SK-N-SH treated with all-trans-retinoic acid at 6 μM for 48 hours (cell line): ENCODE measurements around the gene STARD5.

Experiments used
- ATAC-seq: fragments of 200-7000 bp; cut with Tn5 transposase; 3 replicates; pipeline ENCODE4 v1.9.1; 2020; ENCODE audit warnings: mild to moderate bottlenecking, moderate library complexity
- ARNTL ChIP-seq: fragments of 450-650 bp; formaldehyde crosslinking; IDR thresholded peaks from 2 replicates; pipeline ENCODE4 v1.5.0; 2020; ENCODE audit warnings: low read depth, mild to moderate bottlenecking, moderate library complexity, borderline replicate concordance
- BACH2 ChIP-seq: fragments of 250-450 bp; sonication (Bioruptor Pico); IDR thresholded peaks from 2 replicates; pipeline ENCODE4 v1.9.0; 2021; ENCODE audit warnings: mild to moderate bottlenecking, borderline replicate concordance
- CSDC2 ChIP-seq: fragments of 250-450 bp; sonication (Bioruptor Pico); IDR thresholded peaks from 2 replicates; pipeline ENCODE4 v1.5.0; 2020; ENCODE audit warnings: mild to moderate bottlenecking, moderate library complexity
- ESRRG ChIP-seq: fragments of 250-450 bp; sonication (Bioruptor Pico); IDR thresholded peaks from 2 replicates; pipeline ENCODE4 v1.6.1; 2021; ENCODE audit warnings: mild to moderate bottlenecking
- GLIS3 ChIP-seq: fragments of 250-450 bp; sonication (Bioruptor Pico); IDR thresholded peaks from 2 replicates; pipeline ENCODE4 v1.5.0; 2020; ENCODE audit warnings: mild to moderate bottlenecking, moderate library complexity
- ISL1 ChIP-seq: fragments of 250-450 bp; sonication (Bioruptor Pico); IDR thresholded peaks from 2 replicates; pipeline ENCODE4 v2.1.2; 2022; ENCODE audit warnings: mild to moderate bottlenecking, moderate library complexity
- PPARA ChIP-seq: fragments of 250-450 bp; sonication (Bioruptor Pico); IDR thresholded peaks from 2 replicates; pipeline ENCODE4 v1.5.0; 2020; ENCODE audit warnings: mild to moderate bottlenecking, borderline replicate concordance
- RARB ChIP-seq: fragments of 250-450 bp; sonication (Bioruptor Pico); IDR thresholded peaks from 2 replicates; pipeline ENCODE4 v1.8.0; 2021; ENCODE audit warnings: mild to moderate bottlenecking, moderate library complexity
- SNAI2 ChIP-seq: fragments of 250-450 bp; sonication (Bioruptor Pico); IDR thresholded peaks from 2 replicates; pipeline ENCODE4 v1.5.0; 2020; ENCODE audit warnings: mild to moderate bottlenecking, moderate library complexity
- TCF4 ChIP-seq: fragments of 250-450 bp; sonication (Bioruptor Pico); IDR thresholded peaks from 2 replicates; pipeline ENCODE4 v1.8.0; 2021; ENCODE audit warnings: mild to moderate bottlenecking, moderate library complexity, borderline replicate concordance
- TOX ChIP-seq: fragments of 250-450 bp; sonication (Bioruptor Pico); IDR thresholded peaks from 2 replicates; pipeline ENCODE4 v1.8.0; 2021; ENCODE audit warnings: mild to moderate bottlenecking, moderate library complexity, borderline replicate concordance
- ZFP3 ChIP-seq: fragments of 250-450 bp; sonication (Bioruptor Pico); IDR thresholded peaks from 2 replicates; pipeline ENCODE4 v1.5.0; 2020; ENCODE audit warnings: mild to moderate bottlenecking, moderate library complexity
- ZFP30 ChIP-seq: fragments of 450-650 bp; formaldehyde crosslinking; IDR thresholded peaks from 2 replicates; pipeline ENCODE4 v1.5.0; 2022; ENCODE audit warnings: mild to moderate bottlenecking, moderate library complexity
- ZNF565 ChIP-seq: fragments of 450-650 bp; formaldehyde crosslinking; conservative IDR thresholded peaks from 2 replicates; pipeline ENCODE4 v1.5.0; 2020; ENCODE audit warnings: low read depth, mild to moderate bottlenecking, moderate library complexity
- ZNF70 ChIP-seq: fragments of 450-650 bp; formaldehyde crosslinking; IDR thresholded peaks from 2 replicates; pipeline ENCODE4 v1.5.0; 2020; ENCODE audit warnings: mild to moderate bottlenecking, moderate library complexity
- ZNF8 ChIP-seq: fragments of 450-650 bp; formaldehyde crosslinking; IDR thresholded peaks from 2 replicates; pipeline ENCODE4 v1.5.0; 2020; ENCODE audit warnings: mild to moderate bottlenecking, moderate library complexity
- TF ChIP-seq, protein P1 (sequence below): fragments of 250-450 bp; sonication (Bioruptor Pico); IDR thresholded peaks from 2 replicates; pipeline ENCODE4 v1.8.0; 2021; ENCODE audit warnings: low read depth, mild to moderate bottlenecking, moderate library complexity, borderline replicate concordance
- TF ChIP-seq, protein P2 (sequence below): fragments of 250-450 bp; sonication (Bioruptor Pico); IDR thresholded peaks from 2 replicates; pipeline ENCODE4 v1.5.1; 2020; ENCODE audit warnings: low read depth, mild to moderate bottlenecking, moderate library complexity
- TF ChIP-seq, protein P3 (sequence below): fragments of 250-450 bp; sonication (Bioruptor Pico); IDR thresholded peaks from 2 replicates; pipeline ENCODE4 v1.8.0; 2020; ENCODE audit warnings: mild to moderate bottlenecking, moderate library complexity, borderline replicate concordance
- TF ChIP-seq, protein P4 (sequence below): fragments of 250-450 bp; sonication (Bioruptor Pico); IDR thresholded peaks from 2 replicates; pipeline ENCODE4 v1.5.1; 2021; ENCODE audit warnings: mild to moderate bottlenecking, moderate library complexity
- TF ChIP-seq, protein P5 (sequence below): fragments of 250-450 bp; sonication (Bioruptor Pico); IDR thresholded peaks from 2 replicates; pipeline ENCODE4 v1.5.0; 2020; ENCODE audit warnings: mild to moderate bottlenecking, moderate library complexity

Gene STARD5

DNA sequence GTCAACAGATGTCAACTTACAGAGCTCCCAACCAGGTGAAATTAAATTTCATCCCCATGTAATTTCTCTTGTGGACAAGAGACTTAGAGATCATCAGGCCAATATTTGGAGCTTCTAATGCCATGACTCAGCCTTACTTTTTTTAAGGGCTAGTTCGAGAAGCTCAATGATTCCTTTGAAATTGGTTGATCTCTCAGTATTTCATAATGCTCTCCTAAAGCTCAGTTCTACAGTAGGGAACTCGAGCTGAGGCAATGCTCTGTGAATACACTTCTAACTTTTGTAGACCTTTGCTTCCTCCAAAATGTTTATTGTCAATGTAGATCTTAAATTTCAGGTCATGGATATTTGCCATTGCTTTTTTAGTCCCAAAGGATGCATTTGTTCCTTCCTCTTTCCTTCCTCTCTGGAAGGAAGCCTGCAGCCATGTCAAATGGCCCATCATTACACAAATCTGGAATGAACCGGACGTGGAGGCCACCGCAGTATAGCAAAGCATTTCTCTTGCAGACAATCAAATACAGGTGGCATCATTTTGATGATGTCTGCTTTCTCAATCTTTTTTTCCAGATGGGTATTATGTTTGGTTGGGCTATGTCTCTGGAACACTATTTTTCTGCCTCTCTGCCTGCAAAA lies 28.3 kb downstream of the STARD5 start:
- no peak for ATAC-seq
- TF ChIP-seq ZNF8 (CRISPR knock-in tag) (no peak), ARNTL (CRISPR knock-in tag) (no peak), SNAI2 (CRISPR knock-in tag) (no peak), CSDC2 (CRISPR knock-in tag) (no peak), ZFP30 (CRISPR knock-in tag) (no peak), TCF4 (no peak), BACH2 (no peak), ZFP3 (CRISPR knock-in tag) (no peak), ZNF565 (CRISPR knock-in tag) (no peak), ZNF70 (CRISPR knock-in tag) (no peak)
- TF ChIP-seq, protein P1, sequence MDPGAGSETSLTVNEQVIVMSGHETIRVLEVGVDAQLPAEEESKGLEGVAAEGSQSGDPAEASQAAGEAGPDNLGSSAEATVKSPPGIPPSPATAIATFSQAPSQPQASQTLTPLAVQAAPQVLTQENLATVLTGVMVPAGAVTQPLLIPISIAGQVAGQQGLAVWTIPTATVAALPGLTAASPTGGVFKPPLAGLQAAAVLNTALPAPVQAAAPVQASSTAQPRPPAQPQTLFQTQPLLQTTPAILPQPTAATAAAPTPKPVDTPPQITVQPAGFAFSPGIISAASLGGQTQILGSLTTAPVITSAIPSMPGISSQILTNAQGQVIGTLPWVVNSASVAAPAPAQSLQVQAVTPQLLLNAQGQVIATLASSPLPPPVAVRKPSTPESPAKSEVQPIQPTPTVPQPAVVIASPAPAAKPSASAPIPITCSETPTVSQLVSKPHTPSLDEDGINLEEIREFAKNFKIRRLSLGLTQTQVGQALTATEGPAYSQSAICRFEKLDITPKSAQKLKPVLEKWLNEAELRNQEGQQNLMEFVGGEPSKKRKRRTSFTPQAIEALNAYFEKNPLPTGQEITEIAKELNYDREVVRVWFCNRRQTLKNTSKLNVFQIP = no peak
- TF ChIP-seq, protein P2, sequence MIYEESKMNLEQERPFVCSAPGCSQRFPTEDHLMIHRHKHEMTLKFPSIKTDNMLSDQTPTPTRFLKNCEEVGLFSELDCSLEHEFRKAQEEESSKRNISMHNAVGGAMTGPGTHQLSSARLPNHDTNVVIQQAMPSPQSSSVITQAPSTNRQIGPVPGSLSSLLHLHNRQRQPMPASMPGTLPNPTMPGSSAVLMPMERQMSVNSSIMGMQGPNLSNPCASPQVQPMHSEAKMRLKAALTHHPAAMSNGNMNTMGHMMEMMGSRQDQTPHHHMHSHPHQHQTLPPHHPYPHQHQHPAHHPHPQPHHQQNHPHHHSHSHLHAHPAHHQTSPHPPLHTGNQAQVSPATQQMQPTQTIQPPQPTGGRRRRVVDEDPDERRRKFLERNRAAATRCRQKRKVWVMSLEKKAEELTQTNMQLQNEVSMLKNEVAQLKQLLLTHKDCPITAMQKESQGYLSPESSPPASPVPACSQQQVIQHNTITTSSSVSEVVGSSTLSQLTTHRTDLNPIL = no peak

DNA sequence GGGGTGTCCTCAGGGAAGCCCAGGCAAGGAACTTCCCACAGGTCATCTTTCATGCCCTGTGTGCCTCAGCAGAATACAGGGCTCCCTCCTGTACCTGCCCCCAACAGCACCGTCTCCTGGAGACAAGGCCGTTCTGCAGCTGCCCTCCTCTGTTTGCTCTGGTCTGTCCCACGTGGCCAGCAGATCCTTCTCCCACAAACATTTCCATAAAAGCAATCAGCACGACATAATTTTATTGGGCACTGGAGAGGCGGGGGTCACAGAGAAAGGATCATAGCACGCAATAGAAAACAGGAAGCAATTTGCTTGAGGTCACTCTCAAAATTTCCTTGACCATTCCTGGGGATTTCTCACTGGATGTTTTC lies 29.4 kb downstream of the STARD5 start:
- ATAC-seq = no peak
- TF ChIP-seq, protein P2 = no peak
- no peak for TF ChIP-seq BACH2
- TF ChIP-seq SNAI2 (CRISPR knock-in tag) = no peak
- TF ChIP-seq, all 23 proteins: peak for 0

DNA sequence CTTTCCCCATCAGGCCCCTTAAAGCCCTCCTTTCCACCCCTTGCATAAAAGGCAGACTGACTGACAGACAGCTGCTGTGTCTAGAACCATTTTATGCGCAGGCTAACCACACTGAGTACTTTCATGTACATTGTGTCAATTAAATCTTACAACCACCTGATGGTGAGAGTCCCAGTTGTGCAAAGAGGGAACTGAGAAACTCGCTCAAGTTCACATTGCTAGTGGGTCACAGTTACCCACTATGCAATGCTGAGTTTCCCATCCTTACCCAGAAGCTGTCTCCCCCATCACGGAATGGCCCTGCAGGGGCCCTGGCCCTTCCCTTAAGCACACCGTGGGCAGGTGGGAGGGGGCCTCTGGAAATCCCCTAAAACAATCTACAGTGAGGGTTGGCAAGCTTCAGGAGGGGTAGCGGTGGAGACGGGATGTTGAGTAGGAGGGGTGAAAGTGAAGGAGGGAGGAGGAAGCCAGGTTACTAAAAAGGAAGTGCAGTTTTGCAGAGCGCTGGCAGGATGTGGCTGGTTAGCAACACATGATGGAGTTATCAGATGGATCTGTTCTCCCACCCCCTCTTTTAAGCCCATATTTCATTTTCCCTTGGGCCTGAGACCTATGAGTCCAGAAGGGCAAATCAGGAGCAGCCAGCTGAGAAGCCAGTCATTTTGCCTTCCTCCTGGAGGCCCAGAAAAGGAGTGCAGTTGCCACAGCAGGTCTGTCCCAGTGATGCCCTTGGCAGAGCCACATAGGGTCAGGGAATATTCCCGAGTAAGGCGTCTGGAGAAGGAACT lies 30.0 kb downstream of the STARD5 start:
- ATAC-seq = no peak
- no peak for TF ChIP-seq ISL1 (CRISPR knock-in tag)
- TF ChIP-seq, protein P3, sequence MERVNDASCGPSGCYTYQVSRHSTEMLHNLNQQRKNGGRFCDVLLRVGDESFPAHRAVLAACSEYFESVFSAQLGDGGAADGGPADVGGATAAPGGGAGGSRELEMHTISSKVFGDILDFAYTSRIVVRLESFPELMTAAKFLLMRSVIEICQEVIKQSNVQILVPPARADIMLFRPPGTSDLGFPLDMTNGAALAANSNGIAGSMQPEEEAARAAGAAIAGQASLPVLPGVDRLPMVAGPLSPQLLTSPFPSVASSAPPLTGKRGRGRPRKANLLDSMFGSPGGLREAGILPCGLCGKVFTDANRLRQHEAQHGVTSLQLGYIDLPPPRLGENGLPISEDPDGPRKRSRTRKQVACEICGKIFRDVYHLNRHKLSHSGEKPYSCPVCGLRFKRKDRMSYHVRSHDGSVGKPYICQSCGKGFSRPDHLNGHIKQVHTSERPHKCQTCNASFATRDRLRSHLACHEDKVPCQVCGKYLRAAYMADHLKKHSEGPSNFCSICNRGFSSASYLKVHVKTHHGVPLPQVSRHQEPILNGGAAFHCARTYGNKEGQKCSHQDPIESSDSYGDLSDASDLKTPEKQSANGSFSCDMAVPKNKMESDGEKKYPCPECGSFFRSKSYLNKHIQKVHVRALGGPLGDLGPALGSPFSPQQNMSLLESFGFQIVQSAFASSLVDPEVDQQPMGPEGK = no peak
- TF ChIP-seq, protein P2 = no peak
- no peak for TF ChIP-seq ESRRG (CRISPR knock-in tag)
- TF ChIP-seq ARNTL (CRISPR knock-in tag) = no peak
- TF ChIP-seq ZNF8 (CRISPR knock-in tag) = no peak
- TF ChIP-seq ZNF70 (CRISPR knock-in tag) = no peak
- no peak for TF ChIP-seq TCF4
- TF ChIP-seq ZFP30 (CRISPR knock-in tag) = no peak
- no peak for TF ChIP-seq ZFP3 (CRISPR knock-in tag)
- no peak for TF ChIP-seq TOX (CRISPR knock-in tag)
- no peak for TF ChIP-seq PPARA
- no peak for TF ChIP-seq BACH2
- TF ChIP-seq CSDC2 (CRISPR knock-in tag) = no peak
- TF ChIP-seq GLIS3 (CRISPR knock-in tag) = no peak
- TF ChIP-seq, protein P4, sequence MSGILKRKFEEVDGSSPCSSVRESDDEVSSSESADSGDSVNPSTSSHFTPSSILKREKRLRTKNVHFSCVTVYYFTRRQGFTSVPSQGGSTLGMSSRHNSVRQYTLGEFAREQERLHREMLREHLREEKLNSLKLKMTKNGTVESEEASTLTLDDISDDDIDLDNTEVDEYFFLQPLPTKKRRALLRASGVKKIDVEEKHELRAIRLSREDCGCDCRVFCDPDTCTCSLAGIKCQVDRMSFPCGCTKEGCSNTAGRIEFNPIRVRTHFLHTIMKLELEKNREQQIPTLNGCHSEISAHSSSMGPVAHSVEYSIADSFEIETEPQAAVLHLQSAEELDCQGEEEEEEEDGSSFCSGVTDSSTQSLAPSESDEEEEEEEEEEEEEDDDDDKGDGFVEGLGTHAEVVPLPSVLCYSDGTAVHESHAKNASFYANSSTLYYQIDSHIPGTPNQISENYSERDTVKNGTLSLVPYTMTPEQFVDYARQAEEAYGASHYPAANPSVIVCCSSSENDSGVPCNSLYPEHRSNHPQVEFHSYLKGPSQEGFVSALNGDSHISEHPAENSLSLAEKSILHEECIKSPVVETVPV (CRISPR knock-in tag) = no peak
- TF ChIP-seq ZNF565 (CRISPR knock-in tag) = no peak
- TF ChIP-seq SNAI2 (CRISPR knock-in tag) = no peak
- no peak for TF ChIP-seq RARB (CRISPR knock-in tag)
- TF ChIP-seq, protein P5, sequence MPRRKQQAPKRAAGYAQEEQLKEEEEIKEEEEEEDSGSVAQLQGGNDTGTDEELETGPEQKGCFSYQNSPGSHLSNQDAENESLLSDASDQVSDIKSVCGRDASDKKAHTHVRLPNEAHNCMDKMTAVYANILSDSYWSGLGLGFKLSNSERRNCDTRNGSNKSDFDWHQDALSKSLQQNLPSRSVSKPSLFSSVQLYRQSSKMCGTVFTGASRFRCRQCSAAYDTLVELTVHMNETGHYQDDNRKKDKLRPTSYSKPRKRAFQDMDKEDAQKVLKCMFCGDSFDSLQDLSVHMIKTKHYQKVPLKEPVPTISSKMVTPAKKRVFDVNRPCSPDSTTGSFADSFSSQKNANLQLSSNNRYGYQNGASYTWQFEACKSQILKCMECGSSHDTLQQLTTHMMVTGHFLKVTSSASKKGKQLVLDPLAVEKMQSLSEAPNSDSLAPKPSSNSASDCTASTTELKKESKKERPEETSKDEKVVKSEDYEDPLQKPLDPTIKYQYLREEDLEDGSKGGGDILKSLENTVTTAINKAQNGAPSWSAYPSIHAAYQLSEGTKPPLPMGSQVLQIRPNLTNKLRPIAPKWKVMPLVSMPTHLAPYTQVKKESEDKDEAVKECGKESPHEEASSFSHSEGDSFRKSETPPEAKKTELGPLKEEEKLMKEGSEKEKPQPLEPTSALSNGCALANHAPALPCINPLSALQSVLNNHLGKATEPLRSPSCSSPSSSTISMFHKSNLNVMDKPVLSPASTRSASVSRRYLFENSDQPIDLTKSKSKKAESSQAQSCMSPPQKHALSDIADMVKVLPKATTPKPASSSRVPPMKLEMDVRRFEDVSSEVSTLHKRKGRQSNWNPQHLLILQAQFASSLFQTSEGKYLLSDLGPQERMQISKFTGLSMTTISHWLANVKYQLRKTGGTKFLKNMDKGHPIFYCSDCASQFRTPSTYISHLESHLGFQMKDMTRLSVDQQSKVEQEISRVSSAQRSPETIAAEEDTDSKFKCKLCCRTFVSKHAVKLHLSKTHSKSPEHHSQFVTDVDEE (CRISPR knock-in tag) = no peak
- TF ChIP-seq, all 23 proteins: peak for 0
